SJSA1 (cell line): ENCODE results near the gene DLG2. TPM values are rescaled to one million over a fixed set of nuclear protein-coding genes. Genes with fewer than 3 reads are reported as not detected.

Experiments used
- DNase-seq, 2 experiments: peaks; one replicate each; pipeline ENCODE4 v3.0.0-alpha.2; 2015 to 2020; ENCODE audit warnings: low spot score in 2 of 2, low read depth in 1 of 2
- H3K27ac ChIP-seq: fragments of 250-450 bp; sonication (Bioruptor Pico); 2 replicates; pipeline ENCODE4 v1.5.1; 2020; ENCODE audit warnings: mild to moderate bottlenecking, moderate library complexity
- H3K27me3 ChIP-seq: fragments of 250-450 bp; sonication (Bioruptor Pico); replicated peaks from 2 replicates; pipeline ENCODE4 v1.5.1; 2020; ENCODE audit warnings: mild to moderate bottlenecking, moderate library complexity
- H3K36me3 ChIP-seq: fragments of 250-450 bp; sonication (Bioruptor Pico); 2 replicates; pipeline ENCODE4 v1.5.1; 2020; ENCODE audit warnings: mild to moderate bottlenecking
- H3K4me1 ChIP-seq: fragments of 250-450 bp; sonication (Bioruptor Pico); replicated peaks from 2 replicates; pipeline ENCODE4 v1.6.1; 2021; ENCODE audit warnings: mild to moderate bottlenecking
- H3K4me3 ChIP-seq: fragments of 250-450 bp; sonication (Bioruptor Pico); 2 replicates; pipeline ENCODE4 v1.5.1; 2020; ENCODE audit warnings: mild to moderate bottlenecking
- H3K9me3 ChIP-seq: fragments of 250-450 bp; sonication (Bioruptor Pico); replicated peaks from 2 replicates; pipeline ENCODE4 v1.5.1; 2020; ENCODE audit warnings: mild to moderate bottlenecking
- total RNA-seq: library from RNA; depleted of rRNA; stranded (reverse); fragments of >200 nt; shearing (Covaris generic); gene quantifications from 2 replicates; pipeline ENCODE4 v1.2.3, GENCODE V29; 2014

DLG2 gene
- total RNA-seq, 1 experiment from 2014 or later, result 0.13 TPM

GRCh38 chr11:84564180-84564866, 1062.8 kb downstream of the DLG2 start:
- Histone ChIP-seq H3K36me3 (no peaks in the 10 kb centered on the region), H3K27ac (no peak overlapping the region), H3K4me3 (no peak overlapping the region), H3K4me1 (no peaks in the 10 kb centered on the region), H3K9me3 (no peaks in the 10 kb centered on the region), H3K27me3 (no peaks in the 10 kb centered on the region)
- DNase-seq, result peak in 1 of 2 experiments; percentile 3

DNA sequence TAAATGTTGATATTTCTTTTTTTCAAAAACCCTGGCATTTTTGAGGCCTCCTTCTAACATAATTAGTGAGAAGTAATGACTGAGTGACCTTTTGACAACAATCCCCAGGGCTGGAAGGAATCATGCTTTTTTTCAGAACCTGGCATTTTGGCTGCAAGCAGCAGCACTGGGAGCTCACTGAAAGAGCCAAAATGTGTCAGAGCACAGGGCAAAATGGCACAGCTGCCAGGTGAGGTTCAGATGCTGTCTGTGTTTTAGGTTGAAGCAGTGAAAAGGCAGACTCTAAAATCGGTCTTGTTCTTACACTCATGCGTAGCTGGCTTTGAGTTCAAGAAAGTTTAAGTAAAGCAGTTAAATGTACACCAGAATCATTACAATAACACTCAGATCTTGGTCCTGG, 1063.8 kb downstream of the DLG2 start:
- DNase-seq, result no peak
- H3K27me3 ChIP-seq, result no peaks in the 10 kb centered on the region

GRCh38 chr11:84560206-84560605, 1066.9 kb downstream of the DLG2 start:
- Histone ChIP-seq H3K9me3 (no peaks in the 10 kb centered on the region), H3K4me1 (no peaks in the 10 kb centered on the region), H3K36me3 (no peaks in the 10 kb centered on the region), H3K27me3 (no peaks in the 10 kb centered on the region), H3K27ac (no peak overlapping the region), H3K4me3 (no peak overlapping the region)
- no peak for DNase-seq

More for the DNA sequence above, 1063.8 kb downstream of the DLG2 start:
- Histone ChIP-seq H3K9me3 (no peaks in the 10 kb centered on the region), H3K4me3 (no peak overlapping the region), H3K4me1 (no peaks in the 10 kb centered on the region), H3K36me3 (no peaks in the 10 kb centered on the region), H3K27ac (no peak overlapping the region)

- no peak for DNase-seq
- no peaks in the 10 kb centered on the region for H3K9me3 ChIP-seq
- no peaks in the 10 kb centered on the region for H3K36me3 ChIP-seq
- no peak overlapping the region for H3K4me3 ChIP-seq
- no peaks in the 10 kb centered on the region for H3K27me3 ChIP-seq
- H3K27ac ChIP-seq, result no peak overlapping the region
- no peaks in the 10 kb centered on the region for H3K4me1 ChIP-seq
These were observed 1068.8 kb downstream of the DLG2 start for GRCh38 chr11:84558085-84558905.

DNA sequence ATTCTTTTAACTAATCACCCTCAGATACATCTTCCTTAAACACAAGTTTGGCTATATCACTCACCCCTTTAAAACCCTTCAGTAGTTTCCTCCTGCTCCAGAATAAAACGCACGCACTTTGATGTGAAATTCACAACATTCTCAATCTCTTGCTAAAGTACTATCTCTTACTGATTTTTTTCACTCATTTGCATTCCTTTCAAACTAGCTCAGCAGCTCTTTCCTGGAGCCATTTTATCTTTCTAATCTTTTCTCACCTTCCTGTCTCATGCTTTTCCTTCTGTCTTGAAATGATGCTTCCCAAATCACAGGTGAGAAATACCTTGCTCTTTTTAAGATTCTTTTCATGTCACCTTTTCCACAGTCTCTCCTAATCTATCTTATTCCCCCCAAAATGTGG, 1074.4 kb downstream of the DLG2 start:
- no peak for DNase-seq
- H3K9me3 ChIP-seq, result no peaks in the 10 kb centered on the region
- H3K27ac ChIP-seq, result no peak overlapping the region
- no peaks in the 10 kb centered on the region for H3K27me3 ChIP-seq
- H3K4me1 ChIP-seq, result no peaks in the 10 kb centered on the region
- no peak overlapping the region for H3K4me3 ChIP-seq
- no peaks in the 10 kb centered on the region for H3K36me3 ChIP-seq

GRCh38 chr11:84549217-84549616, 1077.9 kb downstream of the DLG2 start:
- no peaks in the 10 kb centered on the region for H3K36me3 ChIP-seq
- no peak overlapping the region for H3K4me3 ChIP-seq
- DNase-seq, result no peak
- H3K27ac ChIP-seq, result no peak overlapping the region
- H3K4me1 ChIP-seq, result no peaks in the 10 kb centered on the region
- H3K27me3 ChIP-seq, result no peaks in the 10 kb centered on the region
- no peaks in the 10 kb centered on the region for H3K9me3 ChIP-seq

DNA sequence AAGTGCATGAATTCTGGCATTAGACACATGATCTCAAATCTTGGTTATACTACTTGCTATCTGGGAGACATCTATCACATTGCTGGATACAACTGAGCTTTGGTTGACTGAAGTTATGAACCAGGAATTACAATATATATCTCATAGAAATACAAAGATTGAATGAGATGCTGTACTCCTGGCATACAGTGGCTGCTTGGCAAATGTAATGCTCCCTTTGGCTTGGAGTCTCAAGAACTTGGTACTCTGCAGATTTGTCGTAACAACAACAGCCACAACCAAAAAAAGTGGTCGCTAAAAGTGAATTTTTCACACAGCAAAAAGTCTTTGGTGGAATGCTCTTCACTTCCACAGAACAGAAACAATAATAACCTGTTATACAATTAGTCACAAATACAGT, 1082.6 kb downstream of the DLG2 start:
- no peak overlapping the region for H3K27ac ChIP-seq
- no peak overlapping the region for H3K4me3 ChIP-seq
- DNase-seq, result no peak
- no peaks in the 10 kb centered on the region for H3K4me1 ChIP-seq
- no peaks in the 10 kb centered on the region for H3K9me3 ChIP-seq
- H3K27me3 ChIP-seq, result no peaks in the 10 kb centered on the region
- no peaks in the 10 kb centered on the region for H3K36me3 ChIP-seq

GRCh38 chr11:84543367-84544159, 1083.6 kb downstream of the DLG2 start:
- no peak for DNase-seq
- H3K27ac ChIP-seq, result no peak overlapping the region
- H3K4me3 ChIP-seq, result no peak overlapping the region
- H3K36me3 ChIP-seq, result no peaks in the 10 kb centered on the region
- no peaks in the 10 kb centered on the region for H3K27me3 ChIP-seq
- no peaks in the 10 kb centered on the region for H3K4me1 ChIP-seq
- H3K9me3 ChIP-seq, result no peaks in the 10 kb centered on the region

DNA sequence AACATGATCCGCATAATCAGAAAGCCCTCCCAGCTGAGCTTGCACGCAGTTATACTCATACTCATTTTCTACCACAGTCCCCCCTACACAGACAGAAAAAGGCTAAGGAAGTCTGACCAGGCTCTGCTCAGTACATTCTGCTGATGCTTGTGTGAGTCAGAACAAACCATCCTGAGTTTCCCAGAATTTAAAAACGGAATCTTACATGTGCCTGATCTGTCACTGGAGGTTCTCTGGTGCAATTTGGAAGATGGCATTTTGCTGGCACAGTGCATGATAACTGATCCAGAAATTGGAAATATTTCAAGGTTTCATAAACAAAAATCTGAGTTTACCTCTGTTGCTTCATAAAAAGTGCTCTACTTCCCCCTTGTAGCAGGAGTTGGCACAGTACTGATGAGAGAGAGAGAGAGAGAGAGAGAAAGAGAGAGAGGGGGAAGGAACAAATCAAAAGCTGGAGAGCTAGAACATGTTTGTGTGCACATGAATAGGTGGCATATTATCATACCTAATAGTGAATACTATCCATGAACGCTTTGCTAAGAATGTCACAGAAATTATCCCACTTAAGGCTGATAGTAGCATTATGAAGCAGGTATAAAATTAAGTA, 1085.3 kb downstream of the DLG2 start:
- H3K9me3 ChIP-seq, result no peaks in the 10 kb centered on the region
- H3K4me3 ChIP-seq, result no peak overlapping the region
- no peaks in the 10 kb centered on the region for H3K36me3 ChIP-seq
- no peaks in the 10 kb centered on the region for H3K27me3 ChIP-seq
- H3K4me1 ChIP-seq, result no peaks in the 10 kb centered on the region
- DNase-seq, result no peak
- no peak overlapping the region for H3K27ac ChIP-seq

GRCh38 chr11:84536456-84536855, 1090.7 kb downstream of the DLG2 start:
- DNase-seq, result no peak
- Histone ChIP-seq H3K27me3 (no peaks in the 10 kb centered on the region), H3K27ac (no peak overlapping the region), H3K4me3 (no peak overlapping the region), H3K9me3 (no peaks in the 10 kb centered on the region), H3K4me1 (no peaks in the 10 kb centered on the region), H3K36me3 (no peaks in the 10 kb centered on the region)

- no peak for DNase-seq
- Histone ChIP-seq H3K27me3 (no peaks in the 10 kb centered on the region), H3K27ac (no peak overlapping the region), H3K36me3 (no peaks in the 10 kb centered on the region), H3K4me3 (no peak overlapping the region), H3K9me3 (no peaks in the 10 kb centered on the region), H3K4me1 (no peaks in the 10 kb centered on the region)
These were observed 1094.8 kb downstream of the DLG2 start for GRCh38 chr11:84532364-84532763.

GRCh38 chr11:84526250-84526649, 1100.9 kb downstream of the DLG2 start:
- Histone ChIP-seq H3K36me3 (no peaks in the 10 kb centered on the region), H3K27me3 (no peaks in the 10 kb centered on the region), H3K9me3 (no peaks in the 10 kb centered on the region), H3K4me1 (no peaks in the 10 kb centered on the region), H3K27ac (no peak overlapping the region), H3K4me3 (no peak overlapping the region)
- no peak for DNase-seq

DNA sequence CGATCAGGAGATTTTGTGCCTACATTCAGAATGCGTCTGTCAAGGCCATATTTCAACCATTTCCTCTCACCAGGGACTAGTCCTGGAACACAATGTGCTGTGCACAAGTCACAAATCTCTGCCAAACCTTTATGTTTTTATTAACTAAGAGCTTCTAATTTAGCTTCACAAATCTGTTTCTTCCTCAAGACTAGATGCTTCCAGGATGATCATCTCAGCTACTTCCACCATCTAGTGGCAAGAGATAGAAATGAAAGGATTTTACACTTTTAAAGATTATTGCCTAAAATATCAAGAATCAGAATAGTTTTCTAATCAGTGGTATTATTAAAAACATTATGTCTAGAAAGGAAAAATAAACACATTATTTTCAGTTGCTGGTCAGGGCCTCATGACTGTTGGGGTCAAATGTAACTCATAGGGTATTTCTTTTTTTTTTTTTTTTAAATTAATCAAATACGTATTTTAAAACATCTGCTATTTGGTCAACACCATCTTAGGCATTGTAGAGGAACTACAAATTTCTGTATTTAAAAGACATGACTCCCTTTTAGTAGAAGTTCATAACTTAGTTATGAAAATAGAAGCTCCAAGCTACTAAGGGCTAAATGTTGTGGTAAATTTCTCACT, 1102.6 kb downstream of the DLG2 start:
- Histone ChIP-seq H3K4me3 (no peak overlapping the region), H3K36me3 (no peaks in the 10 kb centered on the region), H3K4me1 (no peaks in the 10 kb centered on the region), H3K9me3 (no peaks in the 10 kb centered on the region), H3K27me3 (no peaks in the 10 kb centered on the region), H3K27ac (no peak overlapping the region)
- DNase-seq, result no peak
